ENCODE results near the gene AGBL1.
A peak's percentile ranks its signal among the peaks of the same experiment; 100 is the strongest.

Gene AGBL1

DNA sequence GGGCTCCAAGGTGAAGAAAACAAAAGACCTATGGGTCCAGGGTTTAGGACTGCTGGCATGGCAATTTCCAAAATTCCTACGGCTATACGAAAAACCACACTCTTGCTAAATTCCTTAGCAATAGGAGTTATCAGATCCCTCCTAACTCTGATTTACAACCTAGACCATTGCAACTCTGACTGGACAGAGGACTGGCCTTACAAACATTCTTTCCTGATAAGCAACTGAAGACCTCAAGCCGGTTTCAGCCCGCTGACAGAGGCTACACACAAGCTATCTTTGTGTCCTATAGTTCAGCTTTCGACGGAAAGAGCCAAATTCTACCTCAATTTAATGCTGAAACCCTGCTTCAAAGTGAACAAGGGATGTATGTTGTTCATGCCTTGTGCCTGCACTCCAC lies 38.3 kb upstream of the AGBL1 start:
- Mint-ChIP-seq H3K36me3 (ENCODE audit: low read depth) (no peaks in the 10 kb centered on the region), H3K9me3 (no peaks in the 10 kb centered on the region), H3K27ac (peak overlapping the region in 1 of 3 experiments; percentile 42), H3K4me3 (no peak overlapping the region), H3K27me3 (ENCODE audit: low read depth) (no peaks in the 10 kb centered on the region), H3K4me1 (peaks cover 6% of the 10 kb centered on the region)
- TF ChIP-seq CTCF (IDR thresholded peaks at IDR 0.05; ENCODE audit: unreplicated experiment in 3 of 3): no peak

GRCh38 chr15:86042226-86042625 lies 37.4 kb upstream of the AGBL1 start:
- Mint-ChIP-seq H3K27ac (no peak overlapping the region), H3K27me3 (ENCODE audit: low read depth) (no peaks in the 10 kb centered on the region), H3K4me1 (peaks cover 6% of the 10 kb centered on the region), H3K36me3 (ENCODE audit: low read depth) (no peaks in the 10 kb centered on the region), H3K9me3 (peaks cover 3% of the 10 kb centered on the region), H3K4me3 (no peak overlapping the region)
- TF ChIP-seq CTCF (IDR thresholded peaks at IDR 0.05; ENCODE audit: unreplicated experiment in 3 of 3): no peak

GRCh38 chr15:86044981-86045380 lies 34.7 kb upstream of the AGBL1 start:
- H3K4me1 Mint-ChIP-seq: peaks cover 6% of the 10 kb centered on the region

GRCh38 chr15:86054338-86054737 lies 25.3 kb upstream of the AGBL1 start:
- no peak overlapping the region for H3K4me3 Mint-ChIP-seq
- peaks cover 3% of the 10 kb centered on the region for H3K27me3 Mint-ChIP-seq (ENCODE audit: low read depth)
- no peaks in the 10 kb centered on the region for H3K4me1 Mint-ChIP-seq
- no peaks in the 10 kb centered on the region for H3K36me3 Mint-ChIP-seq (ENCODE audit: low read depth)
- no peaks in the 10 kb centered on the region for H3K9me3 Mint-ChIP-seq
- no peak for TF ChIP-seq CTCF (IDR thresholded peaks at IDR 0.05; ENCODE audit: unreplicated experiment in 3 of 3)
- no peak overlapping the region for H3K27ac Mint-ChIP-seq

More at GRCh38 chr15:86044981-86045380, 34.7 kb upstream of the AGBL1 start:
- no peak overlapping the region for H3K4me3 Mint-ChIP-seq
- no peak overlapping the region for H3K27ac Mint-ChIP-seq
- TF ChIP-seq CTCF (IDR thresholded peaks at IDR 0.05; ENCODE audit: unreplicated experiment in 3 of 3): no peak
- H3K36me3 Mint-ChIP-seq (ENCODE audit: low read depth): no peaks in the 10 kb centered on the region
- H3K9me3 Mint-ChIP-seq: peaks cover 6% of the 10 kb centered on the region
- no peaks in the 10 kb centered on the region for H3K27me3 Mint-ChIP-seq (ENCODE audit: low read depth)

DNA sequence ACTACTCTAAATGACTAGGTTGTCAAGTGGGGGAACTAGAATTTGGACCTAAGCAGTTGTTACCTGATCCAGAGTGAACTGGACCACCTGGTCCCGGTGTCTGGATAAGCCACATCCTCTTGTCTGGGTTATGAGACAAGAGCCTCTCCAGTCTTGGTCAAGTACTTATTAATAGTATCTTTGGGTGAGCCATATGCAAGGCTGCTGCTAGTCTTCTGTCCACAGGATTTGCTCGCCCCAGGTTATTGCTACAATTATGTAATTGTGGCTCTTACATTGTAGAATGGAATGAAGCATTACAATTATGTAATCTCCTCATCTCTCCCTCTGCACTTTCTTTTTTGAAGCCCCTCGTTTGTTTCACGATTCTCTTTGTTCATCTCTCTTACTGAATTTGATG lies 24.0 kb upstream of the AGBL1 start:
- TF ChIP-seq CTCF (IDR thresholded peaks at IDR 0.05; ENCODE audit: unreplicated experiment in 3 of 3): no peak
- no peaks in the 10 kb centered on the region for H3K36me3 Mint-ChIP-seq (ENCODE audit: low read depth)
- H3K4me3 Mint-ChIP-seq: no peak overlapping the region
- peaks cover 7% of the 10 kb centered on the region for H3K27me3 Mint-ChIP-seq (ENCODE audit: low read depth)
- H3K4me1 Mint-ChIP-seq: peaks cover 6% of the 10 kb centered on the region
- no peak overlapping the region for H3K27ac Mint-ChIP-seq
- no peaks in the 10 kb centered on the region for H3K9me3 Mint-ChIP-seq

DNA sequence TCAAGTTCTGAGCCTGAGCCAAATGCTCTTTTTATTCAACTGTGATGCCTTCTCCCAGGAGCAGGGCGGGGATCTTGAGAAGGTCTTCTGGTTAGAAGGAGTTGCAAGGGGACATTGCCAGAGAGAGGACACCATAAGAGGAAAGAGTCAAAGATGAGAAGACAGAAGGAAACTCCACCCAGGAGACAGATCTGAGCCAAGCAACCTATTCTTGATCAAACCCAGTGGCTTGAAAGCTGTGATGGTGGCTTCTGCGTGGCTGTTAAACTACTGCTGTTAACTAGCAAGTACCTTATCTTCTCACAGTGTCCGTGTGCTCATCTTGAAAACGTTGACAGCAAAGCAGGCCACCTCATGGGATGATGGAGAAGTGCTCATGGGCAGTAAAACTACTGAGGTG lies 19.8 kb upstream of the AGBL1 start:
- H3K27ac Mint-ChIP-seq: no peak overlapping the region
- H3K27me3 Mint-ChIP-seq (ENCODE audit: low read depth): peaks cover 19% of the 10 kb centered on the region
- H3K4me1 Mint-ChIP-seq: peaks cover 17% of the 10 kb centered on the region
- no peak overlapping the region for H3K4me3 Mint-ChIP-seq
- no peaks in the 10 kb centered on the region for H3K9me3 Mint-ChIP-seq
- H3K36me3 Mint-ChIP-seq (ENCODE audit: low read depth): no peaks in the 10 kb centered on the region
- TF ChIP-seq CTCF (IDR thresholded peaks at IDR 0.05; ENCODE audit: unreplicated experiment in 3 of 3): no peak

Data from nephron (organoid).